Measurements from ENCODE around the gene GZMA.
A peak's percentile ranks its signal among the peaks of the same experiment; 100 is the strongest.

GRCh38 chr5:55146543-55147151 is 44.2 kb downstream of the GZMA start:
- TF ChIP-seq POLR2AphosphoS5 (IDR thresholded peaks at IDR 0.05) = no peak
- peak; percentile 76 to 92 (median 82) for TF ChIP-seq CTCF (IDR thresholded peaks at IDR 0.05)
- no peak for TF ChIP-seq EP300 (IDR thresholded peaks at IDR 0.05)
- TF ChIP-seq POLR2A (IDR thresholded peaks at IDR 0.05; ENCODE audit: low read depth) = no peak

Measured in esophagus muscularis mucosa (tissue), 4 donors.